ENCODE measurements around the gene ATXN2.

GRCh38 chr12:111558107-111558376 lies 41.1 kb downstream of the ATXN2 start:
- TF ChIP-seq CTCF (IDR thresholded peaks at IDR 0.05) (no peak), POLR2A (IDR thresholded peaks at IDR 0.05) (no peak)

Data from body of pancreas (tissue), 4 donors.